ENCODE results near the gene DNAJC5.

GRCh38 chr20:63935447-63935846 is 40.5 kb downstream of the DNAJC5 start:
- TF ChIP-seq CTCF (IDR thresholded peaks at IDR 0.05) (no peak), TCF7L2 (IDR thresholded peaks at IDR 0.05; ENCODE audit: low read depth, low read length) (no peak)

All from Panc1 (cell line).